SK-N-MC (cell line): ENCODE measurements around the gene RPH3AL.
"Not testable (repeated sequence)": the region's sequence is repeated elsewhere in the genome, so short reads cannot be mapped to it uniquely, and the experiment has no call there.

Source experiments
- DNase-seq: peaks from one replicate; pipeline ENCODE4 v3.0.0-alpha.2; 2011; ENCODE audit warnings: low read depth, low spot score
- H3K27ac ChIP-seq: fragments of 200-600 bp; sonication (generic); 2 replicates; pipeline ENCODE4 v1.5.1; 2016; ENCODE audit warnings: mixed run types
- H3K36me3 ChIP-seq: fragments of 200-600 bp; sonication (generic); 2 replicates; pipeline ENCODE4 v1.6.1; 2017; ENCODE audit warnings: antibody characterized with exemption, low read length, mixed read lengths; ENCODE audit not compliant: insufficient read depth
- H3K4me3 ChIP-seq: fragments of 200-600 bp; sonication (generic); 2 replicates; pipeline ENCODE4 v1.5.1; 2016
- H3K9ac ChIP-seq: fragments of 200-600 bp; sonication (generic); 2 replicates; pipeline ENCODE4 v1.8.0; 2017; ENCODE audit warnings: mixed run types, mixed read lengths; ENCODE audit not compliant: insufficient read length
- H3K9me3 ChIP-seq: fragments of 200-600 bp; sonication (generic); 2 replicates; pipeline ENCODE4 v1.6.1; 2017; ENCODE audit warnings: low read depth, mild to moderate bottlenecking, antibody characterized with exemption, low read length, moderate library complexity, mixed read lengths
- EZH2 ChIP-seq: fragments of 200-600 bp; sonication (generic); IDR thresholded peaks from one replicate; pipeline ENCODE4 v1.6.1; 2017; ENCODE audit warnings: antibody characterized with exemption
- FOXP2 ChIP-seq: optimal IDR thresholded peaks from 2 replicates; pipeline ENCODE3; 2011; ENCODE audit warnings: mild to moderate bottlenecking, moderate library complexity; ENCODE audit not compliant: insufficient read depth; ENCODE audit errors: extremely low read length, control extremely low read depth
- POLR2AphosphoS5 ChIP-seq: IDR thresholded peaks from 2 replicates; pipeline ENCODE4 v1.6.1; 2012; ENCODE audit warnings: mild to moderate bottlenecking, low read depth, low read length, borderline replicate concordance

Gene RPH3AL

DNA sequence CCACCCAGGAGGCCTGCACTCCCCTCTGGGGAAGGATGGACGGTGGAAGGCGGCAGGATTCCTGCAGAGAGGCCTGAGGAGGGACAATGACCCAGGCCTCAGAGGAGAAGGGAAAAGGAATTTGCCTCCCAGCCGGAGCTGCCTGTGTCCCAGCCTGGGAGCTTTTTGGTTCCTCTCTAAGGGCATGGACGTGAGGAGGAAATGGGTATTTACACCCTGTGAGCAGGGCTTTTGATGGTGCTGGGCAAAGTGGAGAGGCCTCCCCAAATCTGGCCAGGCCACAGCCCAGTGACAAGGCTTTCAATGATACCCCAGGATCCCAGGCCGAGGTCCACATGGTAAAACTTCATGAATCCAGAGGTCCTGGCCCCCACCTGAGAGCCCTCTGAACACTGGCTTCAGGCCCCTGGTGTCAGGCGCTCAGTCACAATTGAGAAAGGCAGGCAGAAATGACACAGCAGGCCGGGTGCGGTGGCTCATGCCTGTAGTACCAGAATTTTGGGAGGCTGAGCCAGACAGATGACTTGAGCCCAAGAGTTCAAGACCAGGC lies 115.1 kb downstream of the RPH3AL start:
- no peak for DNase-seq
- TF ChIP-seq FOXP2 (no peak), POLR2AphosphoS5 (no peak), EZH2 (no peak)
- Histone ChIP-seq H3K4me3 (no peak overlapping the region), H3K9me3 (no peaks in the 10 kb centered on the region), H3K9ac (no peak overlapping the region), H3K27ac (no peak overlapping the region), H3K36me3 (no peaks in the 10 kb centered on the region)

DNA sequence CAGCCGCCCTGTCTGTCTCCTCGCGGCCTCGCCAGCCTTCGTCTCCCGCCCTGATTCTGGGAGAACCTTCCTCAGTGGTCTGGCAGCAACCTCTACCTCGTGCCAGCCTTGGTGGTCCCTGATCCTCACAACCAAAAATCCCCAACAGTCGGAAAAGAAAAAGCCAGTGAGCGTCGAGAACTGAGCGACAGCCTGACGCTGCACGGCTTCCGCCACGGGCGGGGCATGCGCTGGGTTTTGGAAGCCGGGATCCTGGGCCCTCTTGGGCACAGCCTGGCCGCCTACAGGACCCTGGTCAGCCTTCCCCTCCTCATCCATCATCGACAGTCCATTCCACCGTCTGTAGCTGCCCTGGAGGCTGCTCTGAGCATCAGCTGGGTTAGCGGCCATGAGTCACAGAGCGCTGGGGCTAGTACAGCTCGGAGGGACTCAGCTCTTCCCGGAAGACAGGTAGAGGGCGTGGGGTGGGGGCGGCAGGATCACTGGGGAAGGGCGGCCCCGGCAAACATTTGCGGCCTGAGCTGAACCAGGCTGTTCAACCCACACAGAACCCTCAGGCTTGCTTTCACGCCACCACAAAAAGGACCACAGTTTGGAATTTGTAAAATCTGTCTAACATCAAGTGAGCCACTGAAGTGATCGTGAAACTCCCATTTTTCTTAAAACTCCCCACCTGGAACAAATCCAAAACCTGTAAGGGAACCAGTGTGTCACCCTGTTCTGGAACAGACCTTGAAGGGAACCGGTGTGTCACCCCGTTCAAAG lies 115.8 kb downstream of the RPH3AL start:
- H3K36me3 ChIP-seq: no peaks in the 10 kb centered on the region
- H3K9ac ChIP-seq: no peak overlapping the region
- H3K4me3 ChIP-seq: no peak overlapping the region
- no peak for DNase-seq
- H3K9me3 ChIP-seq: no peaks in the 10 kb centered on the region
- H3K27ac ChIP-seq: no peak overlapping the region
- no peak for TF ChIP-seq EZH2
- TF ChIP-seq POLR2AphosphoS5: no peak
- TF ChIP-seq FOXP2: no peak

DNA sequence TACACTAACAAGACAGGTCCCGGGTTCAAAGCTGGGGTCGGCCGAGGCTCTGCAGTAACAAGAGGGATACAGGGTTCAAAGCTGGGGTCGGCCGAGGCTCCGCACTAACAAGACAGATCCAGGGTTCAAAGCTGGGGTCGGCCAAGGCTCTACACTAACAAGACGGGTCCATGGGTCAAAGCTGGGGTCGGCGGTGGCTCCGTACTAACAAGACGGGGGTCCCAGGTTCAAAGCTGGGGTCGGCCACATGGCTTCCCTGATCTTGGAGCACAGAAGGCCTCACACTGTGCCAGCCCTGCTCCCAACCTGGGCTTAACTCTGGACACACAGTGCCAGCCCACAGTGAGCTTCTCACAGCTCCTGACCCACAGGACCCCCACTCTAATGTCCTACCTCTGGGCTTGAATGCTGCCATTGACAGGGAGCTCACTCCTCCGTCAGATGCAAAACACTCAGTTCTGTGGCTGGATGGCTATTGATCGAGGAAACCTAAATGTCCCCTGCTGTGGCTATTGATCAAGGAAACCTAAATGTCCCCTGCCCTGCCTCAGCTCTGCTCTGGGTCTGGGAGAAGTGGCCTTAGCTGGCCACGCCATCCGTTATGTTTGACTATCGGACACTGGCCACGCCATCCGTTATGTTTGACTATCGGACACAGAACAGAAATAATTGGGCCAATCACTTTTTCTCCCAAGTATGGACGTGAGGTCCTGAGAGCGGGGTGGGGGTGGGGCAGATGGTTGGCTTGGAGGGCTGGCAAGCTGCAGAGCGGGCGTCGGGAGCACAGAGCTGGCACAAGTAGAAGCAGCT lies 116.6 kb downstream of the RPH3AL start:
- H3K9ac ChIP-seq: no peak overlapping the region
- H3K27ac ChIP-seq: no peak overlapping the region
- no peak for DNase-seq
- TF ChIP-seq EZH2 (no peak), FOXP2 (no peak), POLR2AphosphoS5 (no peak)
- no peaks in the 10 kb centered on the region for H3K9me3 ChIP-seq
- H3K4me3 ChIP-seq: no peak overlapping the region
- no peaks in the 10 kb centered on the region for H3K36me3 ChIP-seq

DNA sequence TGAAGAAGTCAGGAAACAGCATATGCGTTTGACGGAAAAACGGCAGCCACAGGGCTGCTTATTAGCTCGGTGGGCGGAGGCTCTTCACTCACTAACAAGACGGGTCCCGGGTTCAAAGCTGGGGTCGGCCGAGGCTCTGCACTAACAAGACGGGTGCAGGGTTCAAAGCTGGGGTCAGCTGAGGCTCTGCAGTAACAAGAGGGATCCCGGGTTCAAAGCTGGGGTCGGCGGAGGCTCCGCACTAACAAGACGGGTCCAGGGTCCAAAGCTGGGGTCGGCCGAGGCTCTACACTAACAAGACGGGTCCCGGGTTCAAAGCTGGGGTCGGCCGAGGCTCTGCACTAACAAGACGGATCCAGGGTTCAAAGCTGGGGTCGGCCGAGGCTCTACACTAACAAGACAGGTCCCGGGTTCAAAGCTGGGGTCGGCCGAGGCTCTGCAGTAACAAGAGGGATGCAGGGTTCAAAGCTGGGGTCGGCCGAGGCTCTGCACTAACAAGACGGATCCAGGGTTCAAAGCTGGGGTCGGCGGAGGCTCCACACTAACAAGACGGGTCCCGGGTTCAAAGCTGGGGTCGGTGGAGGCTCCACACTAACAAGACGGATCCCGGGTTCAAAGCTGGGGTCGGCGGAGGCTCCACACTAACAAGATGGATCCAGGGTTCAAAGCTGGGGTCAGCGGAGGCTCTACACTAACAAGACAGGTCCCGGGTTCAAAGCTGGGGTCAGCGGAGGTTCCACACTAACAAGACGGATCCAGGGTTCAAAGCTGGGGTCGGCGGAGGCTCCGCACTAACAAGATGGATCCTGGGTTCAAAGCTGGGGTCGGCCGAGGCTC lies 117.4 kb downstream of the RPH3AL start:
- not testable (repeated sequence) for H3K4me3 ChIP-seq, H3K9ac ChIP-seq, DNase-seq, H3K36me3 ChIP-seq, H3K9me3 ChIP-seq
- 0 out of 2 replicates have a peak overlapping the region, but pooled peaks have one; percentile 36 for H3K27ac ChIP-seq

DNA sequence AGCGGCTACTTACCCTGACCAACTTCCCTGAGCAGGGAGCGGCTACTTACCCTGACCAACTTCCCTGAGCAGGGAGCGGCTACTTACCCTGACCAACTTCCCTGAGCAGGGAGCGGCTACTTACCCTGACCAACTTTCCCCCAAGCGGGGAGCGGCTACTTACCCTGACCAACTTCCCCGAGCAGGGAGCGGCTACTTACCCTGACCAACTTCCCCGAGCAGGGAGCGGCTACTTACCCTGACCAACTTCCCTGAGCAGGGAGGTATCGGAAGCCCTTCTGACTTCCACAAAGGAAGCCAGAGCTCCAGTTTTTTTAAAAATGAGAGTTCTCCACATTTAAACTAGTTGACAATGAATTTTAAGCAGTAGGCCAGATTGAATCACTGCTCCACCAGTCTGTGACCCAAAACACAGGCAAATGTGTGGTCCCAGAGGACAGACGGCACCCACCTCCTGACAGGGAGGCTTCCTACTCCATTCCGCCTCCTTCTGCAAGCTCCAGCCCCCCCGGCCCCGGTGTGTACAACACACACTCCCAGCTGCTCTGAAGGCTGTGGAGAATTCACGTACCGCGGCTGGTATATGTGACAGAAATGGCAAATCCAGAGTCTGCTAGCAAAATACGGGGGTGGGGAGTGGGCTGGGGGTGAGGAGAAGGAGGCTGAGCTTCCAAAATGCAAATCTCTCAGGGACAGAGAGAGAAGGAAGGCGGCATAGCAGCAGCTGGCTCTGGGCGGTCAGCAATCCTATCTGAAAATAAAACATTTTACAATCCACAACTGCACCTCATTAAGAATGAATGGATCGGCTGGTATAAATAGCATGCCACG lies 118.2 kb downstream of the RPH3AL start:
- not testable (repeated sequence) for H3K4me3 ChIP-seq, H3K9ac ChIP-seq, DNase-seq, H3K9me3 ChIP-seq, H3K36me3 ChIP-seq
- H3K27ac ChIP-seq: 0 out of 2 replicates have a peak overlapping the region, but pooled peaks have one; percentile 36

DNA sequence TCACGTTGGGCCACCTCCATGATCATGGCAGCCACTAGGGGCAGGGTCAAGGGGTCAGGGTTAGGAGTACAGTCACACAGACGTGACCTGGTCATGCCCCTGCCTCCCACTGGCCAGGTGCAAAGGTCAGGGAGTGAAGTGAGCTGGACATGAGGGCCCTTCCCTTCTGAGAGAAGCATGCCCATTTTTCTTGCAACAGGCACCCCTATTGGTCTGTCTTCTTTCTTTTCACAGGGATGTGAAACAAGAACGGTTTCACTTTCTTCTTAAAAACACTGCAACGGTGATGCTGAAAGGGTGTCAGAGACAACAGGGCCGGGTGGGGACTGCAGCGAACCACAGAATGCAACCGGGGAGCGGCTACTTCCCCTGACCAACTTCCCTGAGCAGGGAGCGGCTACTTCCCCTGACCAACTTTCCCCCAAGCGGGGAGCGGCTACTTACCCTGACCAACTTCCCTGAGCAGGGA lies 119.1 kb downstream of the RPH3AL start:
- no peak overlapping the region for H3K4me3 ChIP-seq
- TF ChIP-seq POLR2AphosphoS5 (no peak), EZH2 (no peak), FOXP2 (no peak)
- no peak overlapping the region for H3K27ac ChIP-seq
- DNase-seq: no peak
- no peak overlapping the region for H3K9ac ChIP-seq
- no peaks in the 10 kb centered on the region for H3K9me3 ChIP-seq
- H3K36me3 ChIP-seq: no peaks in the 10 kb centered on the region

DNA sequence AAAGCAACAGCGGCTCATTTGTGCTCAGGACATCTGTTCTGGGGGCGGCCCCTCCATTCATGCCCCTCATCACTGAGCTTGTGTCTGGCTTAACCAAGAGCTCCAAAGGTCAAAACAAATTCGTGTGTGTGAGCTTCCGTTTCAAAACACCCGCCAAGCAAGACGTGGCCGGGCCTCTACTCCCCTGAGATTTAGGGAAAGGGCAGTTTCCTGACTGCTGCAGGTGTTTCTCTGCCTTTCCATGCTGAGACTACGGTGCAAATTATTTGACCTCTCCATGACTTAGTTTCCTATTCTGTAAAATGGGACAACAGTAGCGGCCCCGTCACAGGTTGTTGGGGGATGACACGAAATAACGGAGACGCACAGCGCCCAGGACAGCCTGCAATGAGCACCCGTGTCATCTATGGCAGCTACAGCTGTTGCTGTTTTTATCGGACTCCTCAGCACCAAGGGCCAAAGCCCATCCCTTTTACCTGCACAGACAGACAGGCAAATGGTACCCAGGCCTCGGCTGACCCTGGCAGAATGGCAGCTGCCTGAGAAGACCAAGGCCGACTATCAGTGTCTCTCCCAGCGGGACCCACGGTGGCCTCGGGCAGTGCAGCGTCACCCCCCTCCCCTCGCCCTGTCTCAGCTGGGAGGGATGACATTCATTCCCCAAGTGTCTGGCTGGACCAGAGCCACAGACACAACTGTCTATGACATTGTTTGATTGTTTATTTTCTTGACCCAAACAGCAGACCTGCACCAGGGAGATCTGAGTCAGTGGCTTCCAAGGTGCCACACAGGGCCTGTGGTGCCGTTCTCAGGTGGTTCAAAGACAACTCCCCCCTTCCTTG lies 120.4 kb downstream of the RPH3AL start:
- H3K36me3 ChIP-seq: no peaks in the 10 kb centered on the region
- no peak overlapping the region for H3K9ac ChIP-seq
- TF ChIP-seq POLR2AphosphoS5 (no peak), EZH2 (no peak), FOXP2 (no peak)
- no peaks in the 10 kb centered on the region for H3K9me3 ChIP-seq
- no peak overlapping the region for H3K27ac ChIP-seq
- no peak for DNase-seq
- no peak overlapping the region for H3K4me3 ChIP-seq
